ENCODE measurements around the gene TCTA.
"Not testable (repeated sequence)": the region's sequence is repeated elsewhere in the genome, so short reads cannot be mapped to it uniquely, and the experiment has no call there.

TCTA gene

GRCh38 chr3:49397470-49397869 lies 14.8 kb upstream of the TCTA start:
- Histone ChIP-seq H4K20me1 (ENCODE audit: control insufficient read depth, insufficient read depth, low read depth, low read length) (peaks cover 46% of the 10 kb centered on the region), H3K4me2 (ENCODE audit: low read length) (no peak overlapping the region), H3K27ac (ENCODE audit: low read depth, low read length) (no peak overlapping the region), H3K9me3 (ENCODE audit: control insufficient read depth, insufficient read depth, low read length) (no peaks in the 10 kb centered on the region), H3K9me2 (replicated peaks; ENCODE audit: control insufficient read depth, low read length) (no peaks in the 10 kb centered on the region), H3K27me3 (ENCODE audit: control insufficient read depth, low read length) (no peaks in the 10 kb centered on the region), H3F3A (ENCODE audit: control insufficient read depth, insufficient read depth) (peaks cover 4% of the 10 kb centered on the region), H3K4me1 (ENCODE audit: control insufficient read depth, low read length) (peaks cover 58% of the 10 kb centered on the region), H3K79me2 (ENCODE audit: control insufficient read depth, low read length) (peaks cover 100% of the 10 kb centered on the region), H3K36me3 (ENCODE audit: control insufficient read depth, low read length) (peaks cover 68% of the 10 kb centered on the region), H3K4me3 (ENCODE audit: low read length) (no peak overlapping the region)
- TF ChIP-seq CTCF (IDR thresholded peaks at IDR 0.05; ENCODE audit: low read depth, low read length, poor library complexity, severe bottlenecking), result no peak
- TF ChIP-seq EZH2phosphoT487 (IDR thresholded peaks at IDR 0.05; ENCODE audit: borderline replicate concordance, low read length), result no peak

GRCh38 chr3:49399461-49399860 lies 12.8 kb upstream of the TCTA start:
- Histone ChIP-seq H3K9me3 (ENCODE audit: control insufficient read depth, insufficient read depth, low read length) (no peaks in the 10 kb centered on the region), H3K4me2 (ENCODE audit: low read length) (no peak overlapping the region), H3K4me3 (ENCODE audit: low read length) (no peak overlapping the region), H3K9me2 (replicated peaks; ENCODE audit: control insufficient read depth, low read length) (no peaks in the 10 kb centered on the region), H4K20me1 (ENCODE audit: control insufficient read depth, insufficient read depth, low read depth, low read length) (peaks cover 47% of the 10 kb centered on the region), H3K27me3 (ENCODE audit: control insufficient read depth, low read length) (no peaks in the 10 kb centered on the region), H3F3A (ENCODE audit: control insufficient read depth, insufficient read depth) (peaks cover 4% of the 10 kb centered on the region), H3K79me2 (ENCODE audit: control insufficient read depth, low read length) (peaks cover 100% of the 10 kb centered on the region), H3K4me1 (ENCODE audit: control insufficient read depth, low read length) (peaks cover 73% of the 10 kb centered on the region), H3K36me3 (ENCODE audit: control insufficient read depth, low read length) (peaks cover 70% of the 10 kb centered on the region), H3K27ac (ENCODE audit: low read depth, low read length) (no peak overlapping the region)
- no peak for TF ChIP-seq CTCF (IDR thresholded peaks at IDR 0.05; ENCODE audit: low read depth, low read length, poor library complexity, severe bottlenecking)

GRCh38 chr3:49401766-49402165 lies 10.5 kb upstream of the TCTA start:
- Histone ChIP-seq H3K27me3 (ENCODE audit: control insufficient read depth, low read length) (no peaks in the 10 kb centered on the region), H3K9me3 (ENCODE audit: control insufficient read depth, insufficient read depth, low read length) (no peaks in the 10 kb centered on the region), H3K4me2 (ENCODE audit: low read length) (peak overlapping the region; percentile 54), H3K79me2 (ENCODE audit: control insufficient read depth, low read length) (peaks cover 100% of the 10 kb centered on the region), H3K4me3 (ENCODE audit: low read length) (0 out of 2 replicates have a peak overlapping the region, but pooled peaks have one; percentile 20), H4K20me1 (ENCODE audit: control insufficient read depth, insufficient read depth, low read depth, low read length) (peaks cover 34% of the 10 kb centered on the region), H3K36me3 (ENCODE audit: control insufficient read depth, low read length) (peaks cover 62% of the 10 kb centered on the region), H3K27ac (ENCODE audit: low read depth, low read length) (peak overlapping the region; percentile 34), H3K4me1 (ENCODE audit: control insufficient read depth, low read length) (peaks cover 68% of the 10 kb centered on the region), H3K9me2 (replicated peaks; ENCODE audit: control insufficient read depth, low read length) (no peaks in the 10 kb centered on the region), H3F3A (ENCODE audit: control insufficient read depth, insufficient read depth) (peaks cover 7% of the 10 kb centered on the region)
- TF ChIP-seq CTCF (IDR thresholded peaks at IDR 0.05; ENCODE audit: low read depth, low read length, poor library complexity, severe bottlenecking), result no peak
- no peak for TF ChIP-seq EZH2phosphoT487 (IDR thresholded peaks at IDR 0.05; ENCODE audit: borderline replicate concordance, low read length)

GRCh38 chr3:49403891-49404290 lies 8.3 kb upstream of the TCTA start:
- Histone ChIP-seq H3K27ac (ENCODE audit: low read depth, low read length) (no peak overlapping the region), H3K9me3 (ENCODE audit: control insufficient read depth, insufficient read depth, low read length) (no peaks in the 10 kb centered on the region), H3K79me2 (ENCODE audit: control insufficient read depth, low read length) (peaks cover 100% of the 10 kb centered on the region), H3K4me2 (ENCODE audit: low read length) (no peak overlapping the region), H3K4me3 (ENCODE audit: low read length) (no peak overlapping the region), H4K20me1 (ENCODE audit: control insufficient read depth, insufficient read depth, low read depth, low read length) (peaks cover 28% of the 10 kb centered on the region), H3K9me2 (replicated peaks; ENCODE audit: control insufficient read depth, low read length) (no peaks in the 10 kb centered on the region), H3K36me3 (ENCODE audit: control insufficient read depth, low read length) (peaks cover 49% of the 10 kb centered on the region), H3F3A (ENCODE audit: control insufficient read depth, insufficient read depth) (peaks cover 5% of the 10 kb centered on the region), H3K4me1 (ENCODE audit: control insufficient read depth, low read length) (peaks cover 69% of the 10 kb centered on the region), H3K27me3 (ENCODE audit: control insufficient read depth, low read length) (no peaks in the 10 kb centered on the region)
- TF ChIP-seq CTCF (IDR thresholded peaks at IDR 0.05; ENCODE audit: low read depth, low read length, poor library complexity, severe bottlenecking) (no peak), EZH2phosphoT487 (IDR thresholded peaks at IDR 0.05; ENCODE audit: borderline replicate concordance, low read length) (no peak)

- H3K9me2 ChIP-seq (replicated peaks; ENCODE audit: control insufficient read depth, low read length); H3K4me2 ChIP-seq (ENCODE audit: low read length); H3K4me3 ChIP-seq (ENCODE audit: low read length); H3K27ac ChIP-seq (ENCODE audit: low read depth, low read length); H3K9me3 ChIP-seq (ENCODE audit: control insufficient read depth, insufficient read depth, low read length); H3F3A ChIP-seq (ENCODE audit: control insufficient read depth, insufficient read depth); H3K27me3 ChIP-seq (ENCODE audit: control insufficient read depth, low read length): not testable (repeated sequence)
- Histone ChIP-seq H4K20me1 (ENCODE audit: control insufficient read depth, insufficient read depth, low read depth, low read length) (peaks cover 40% of the 10 kb centered on the region), H3K36me3 (ENCODE audit: control insufficient read depth, low read length) (peaks cover 55% of the 10 kb centered on the region), H3K79me2 (ENCODE audit: control insufficient read depth, low read length) (peaks cover 100% of the 10 kb centered on the region), H3K4me1 (ENCODE audit: control insufficient read depth, low read length) (peaks cover 69% of the 10 kb centered on the region)
These were observed 6.7 kb upstream of the TCTA start for GRCh38 chr3:49405570-49405969.
